Spleen (tissue), 7 donors: ENCODE data around the gene GRM3.

ENCODE experiments used
- POLR2A ChIP-seq, 3 donors: fragments of 450-650 bp; IDR thresholded peaks; one replicate each; pipeline ENCODE4 v1.5.1; 2017; ENCODE audit warnings: antibody characterized with exemption in 3 of 3, mild to moderate bottlenecking in 1 of 3
- TF ChIP-seq, protein P1 (sequence below), 11 experiments: fragments of 200-600 bp in 7 of 11; fragments of 450-650 bp in 4 of 11; sonication (generic) in 4 of 11; IDR thresholded peaks in 8 of 11; conservative IDR thresholded peaks in 3 of 11; 1 replicate in 7 of 11; 2 replicates in 4 of 11; pipeline versions ENCODE4 v1.4.0 to v1.8.0; 2016 to 2021; ENCODE audit warnings: antibody characterized with exemption in 11 of 11, inconsistent platforms in 4 of 11, mild to moderate bottlenecking in 1 of 11
- donor health status: DM: no; HTN: no; CAD: no; lungs with moderate emphysema.
- donor health status: DM: no; HTN: no; CAD: no.
- donor health status: DM: no; HTN: no; CAD: no.

DNA sequence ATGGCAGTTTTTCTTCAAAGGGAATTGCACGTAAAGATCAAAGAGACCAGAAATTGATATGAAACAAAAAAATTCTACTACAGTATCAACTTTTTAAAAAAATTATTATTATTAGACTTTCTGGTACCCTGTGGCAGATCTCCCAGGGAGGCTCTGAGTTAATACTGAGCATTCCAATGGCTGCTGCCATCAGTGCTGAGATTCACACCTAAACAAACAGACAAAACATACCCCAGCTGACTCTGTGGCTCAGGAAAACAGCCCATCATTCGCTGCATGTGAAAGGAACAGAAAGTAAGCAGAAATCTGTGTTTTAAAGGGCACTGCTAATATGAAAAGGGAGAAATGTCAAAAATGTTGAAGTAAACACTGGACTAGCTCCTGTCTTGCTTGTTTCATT lies 118.4 kb downstream of the GRM3 start:
- TF ChIP-seq, protein P1, sequence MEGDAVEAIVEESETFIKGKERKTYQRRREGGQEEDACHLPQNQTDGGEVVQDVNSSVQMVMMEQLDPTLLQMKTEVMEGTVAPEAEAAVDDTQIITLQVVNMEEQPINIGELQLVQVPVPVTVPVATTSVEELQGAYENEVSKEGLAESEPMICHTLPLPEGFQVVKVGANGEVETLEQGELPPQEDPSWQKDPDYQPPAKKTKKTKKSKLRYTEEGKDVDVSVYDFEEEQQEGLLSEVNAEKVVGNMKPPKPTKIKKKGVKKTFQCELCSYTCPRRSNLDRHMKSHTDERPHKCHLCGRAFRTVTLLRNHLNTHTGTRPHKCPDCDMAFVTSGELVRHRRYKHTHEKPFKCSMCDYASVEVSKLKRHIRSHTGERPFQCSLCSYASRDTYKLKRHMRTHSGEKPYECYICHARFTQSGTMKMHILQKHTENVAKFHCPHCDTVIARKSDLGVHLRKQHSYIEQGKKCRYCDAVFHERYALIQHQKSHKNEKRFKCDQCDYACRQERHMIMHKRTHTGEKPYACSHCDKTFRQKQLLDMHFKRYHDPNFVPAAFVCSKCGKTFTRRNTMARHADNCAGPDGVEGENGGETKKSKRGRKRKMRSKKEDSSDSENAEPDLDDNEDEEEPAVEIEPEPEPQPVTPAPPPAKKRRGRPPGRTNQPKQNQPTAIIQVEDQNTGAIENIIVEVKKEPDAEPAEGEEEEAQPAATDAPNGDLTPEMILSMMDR (IDR thresholded peaks at IDR 0.05 in 8 of 11, conservative IDR thresholded peaks at IDR 0.05 in 3 of 11), result no peak
- no peak for TF ChIP-seq POLR2A (IDR thresholded peaks at IDR 0.05)
